Stimulated activated CD8-positive, alpha-beta memory T cell treated with anti-CD3 and anti-CD28 coated beads, Interleukin-7, amount 100 ng/mL, for 1 hour (primary cell): ENCODE results near the gene EIF2B2.
"Not testable (repeated sequence)": the region's sequence is repeated elsewhere in the genome, so short reads cannot be mapped to it uniquely, and the experiment has no call there.

ENCODE experiments used
- DNase-seq, 2 donors: peaks; one replicate each; pipeline ENCODE4 v3.0.0-alpha.2; 2020; ENCODE audit warnings: low read depth in 2 of 2

The EIF2B2 gene

DNA sequence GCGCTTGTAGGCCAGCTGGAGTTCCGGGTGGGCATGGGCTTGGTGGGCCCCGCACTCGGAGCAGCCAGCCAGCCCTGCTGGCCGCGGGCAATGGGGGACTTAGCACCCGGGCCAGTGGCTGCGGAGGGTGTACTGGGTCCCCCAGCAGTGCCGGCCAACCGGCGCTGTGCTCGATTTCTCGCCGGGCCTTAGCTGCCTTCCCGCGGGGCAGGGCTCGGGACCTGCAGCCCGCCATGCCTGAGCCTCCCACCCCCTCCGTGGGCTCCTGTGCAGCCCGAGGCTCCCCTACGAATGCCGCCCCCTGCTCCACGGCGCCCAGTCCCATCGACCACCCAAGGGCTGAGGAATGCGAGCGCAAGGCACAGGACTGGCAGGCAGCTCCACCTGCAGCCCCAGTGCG lies 8.5 kb upstream of the EIF2B2 start:
- DNase-seq = not testable (repeated sequence)

DNA sequence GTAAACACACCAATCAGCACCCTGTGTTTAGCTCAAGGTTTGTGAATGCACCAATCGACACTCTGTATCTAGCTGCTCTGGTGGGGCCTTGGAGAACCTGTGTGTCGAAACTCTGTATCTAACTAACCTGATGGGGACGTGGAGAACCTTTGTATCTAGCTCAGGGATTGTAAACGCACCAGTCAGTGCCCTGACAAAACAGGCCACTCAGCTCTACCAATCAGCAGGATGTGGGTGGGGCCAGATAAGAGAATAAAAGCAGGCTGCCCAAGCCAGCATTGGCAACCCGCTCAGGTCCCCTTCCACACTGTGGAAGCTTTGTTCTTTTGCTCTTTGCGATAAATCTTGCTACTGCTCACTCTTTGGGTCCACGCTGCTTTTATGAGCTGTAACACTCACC lies 6.9 kb upstream of the EIF2B2 start:
- not testable (repeated sequence) for DNase-seq

- no peak for DNase-seq
Observed at GRCh38 chr14:75001261-75001660, 1.5 kb upstream of the EIF2B2 start.

GRCh38 chr14:75001899-75002298 lies 822 bp upstream of the EIF2B2 start:
- no peak for DNase-seq

DNA sequence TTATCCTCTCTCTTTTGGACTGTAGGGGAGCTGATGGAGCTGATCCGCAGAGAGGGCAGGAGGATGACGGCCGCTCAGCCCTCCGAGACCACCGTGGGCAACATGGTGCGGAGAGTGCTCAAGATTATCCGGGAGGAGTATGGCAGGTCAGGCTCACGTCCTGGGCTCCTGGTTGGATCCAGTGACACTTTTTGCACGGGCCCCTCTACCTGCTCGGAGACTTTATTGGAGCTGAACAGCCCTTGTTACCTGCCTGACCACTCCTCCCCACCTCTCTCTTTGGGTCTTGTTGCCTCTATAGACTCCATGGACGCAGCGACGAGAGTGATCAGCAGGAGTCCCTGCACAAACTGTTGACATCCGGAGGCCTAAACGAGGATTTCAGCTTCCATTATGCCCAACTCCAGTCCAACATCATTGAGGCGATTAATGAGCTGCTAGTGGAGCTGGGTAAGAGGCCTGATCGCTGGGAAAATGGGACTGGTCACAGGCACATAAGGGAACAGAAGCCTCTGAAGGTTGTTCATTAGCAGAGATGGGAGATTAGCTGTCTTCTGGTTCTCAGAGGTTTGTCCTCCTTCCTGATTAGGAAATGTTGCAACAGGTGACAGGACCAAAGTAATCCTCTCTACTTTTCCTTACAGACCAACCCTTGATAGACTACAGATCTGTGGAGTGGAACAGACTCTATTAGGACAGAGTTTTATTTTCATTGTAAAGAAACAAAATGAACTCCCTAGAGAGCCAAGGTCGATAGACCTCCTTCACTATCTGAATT lies 718 bp downstream of the EIF2B2 start:
- DNase-seq = no peak

GRCh38 chr14:75005357-75005756 lies 2.6 kb downstream of the EIF2B2 start:
- no peak for DNase-seq

DNA sequence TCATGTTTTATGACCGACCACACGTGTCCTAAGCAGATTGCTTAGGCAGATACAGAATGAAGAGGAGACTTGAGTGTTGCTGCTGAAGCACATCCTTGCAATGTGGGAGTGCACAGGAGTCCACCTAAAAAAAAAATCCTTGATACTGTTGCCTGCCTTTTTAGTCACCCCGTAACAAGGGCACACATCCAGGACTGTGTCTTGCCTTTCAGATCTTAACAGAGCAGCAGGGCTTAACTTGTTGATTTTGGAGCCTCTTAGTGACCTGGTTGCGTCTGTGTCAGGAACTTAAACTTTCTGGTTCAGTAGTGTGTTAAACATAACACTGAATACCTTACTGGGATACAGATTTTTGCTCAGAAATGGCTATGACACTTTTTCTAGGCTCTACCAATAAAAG lies 6.5 kb downstream of the EIF2B2 start:
- DNase-seq = no peak

DNA sequence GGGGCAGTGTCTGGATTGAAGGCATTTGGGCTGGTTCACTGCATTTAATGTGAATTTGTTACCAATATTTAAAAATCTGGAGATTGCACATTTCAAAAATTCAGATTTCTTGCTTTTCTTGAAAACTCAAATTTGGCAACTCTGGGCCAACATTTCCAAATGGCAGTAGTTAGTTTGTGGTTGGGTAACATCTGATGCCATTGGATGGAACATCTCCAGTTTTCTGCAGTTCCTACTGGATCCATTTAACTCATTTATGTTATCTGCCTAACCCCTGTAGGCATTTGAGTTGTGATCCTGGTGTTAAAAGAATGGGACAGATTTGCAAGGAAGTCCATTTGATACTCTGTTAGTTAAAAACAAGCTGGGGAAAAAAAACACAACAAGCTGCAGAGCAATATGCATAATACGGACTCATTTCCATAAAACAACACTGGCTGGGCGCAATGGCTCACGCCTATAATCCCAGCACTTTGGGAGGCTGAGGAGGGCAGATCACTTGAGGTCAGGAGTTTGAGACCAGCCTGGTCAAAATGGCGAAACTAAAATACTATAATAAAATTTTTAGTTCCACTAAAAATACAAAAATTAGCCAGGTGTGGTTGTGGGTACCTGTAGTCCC lies 7.9 kb downstream of the EIF2B2 start:
- no peak for DNase-seq

DNA sequence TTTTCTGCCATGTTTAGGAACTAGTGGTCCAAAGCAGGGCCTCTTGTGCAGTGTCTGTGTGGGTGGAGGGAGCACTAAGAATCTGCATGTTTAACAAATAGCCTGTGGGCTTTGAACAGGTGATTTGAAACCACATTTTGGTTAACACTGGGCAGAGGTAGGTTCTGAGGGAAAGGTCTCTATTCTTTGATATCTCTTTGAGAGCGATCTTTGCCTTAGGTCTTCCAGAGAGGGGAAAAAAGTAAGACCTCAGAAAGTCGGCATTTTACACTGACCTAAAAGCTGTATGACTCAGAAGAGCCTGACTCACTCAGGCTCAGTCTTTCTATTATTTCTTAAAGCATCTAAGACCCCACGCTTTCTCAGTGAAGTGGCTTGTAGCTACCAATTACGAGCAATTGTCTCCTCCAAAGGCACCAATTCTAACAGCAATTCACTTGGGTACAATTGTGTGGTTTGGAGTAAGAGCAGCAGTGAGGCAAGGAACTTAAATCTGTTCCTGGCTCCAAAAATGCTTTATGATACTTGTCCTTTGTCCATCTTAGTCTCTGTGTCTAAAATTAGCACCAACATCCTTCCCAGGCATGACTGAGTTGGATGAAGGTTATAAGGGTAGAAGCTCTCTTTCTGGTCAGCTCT lies 8.8 kb downstream of the EIF2B2 start:
- no peak for DNase-seq

- no peak for DNase-seq
Observed at GRCh38 chr14:75013290-75013689, 10.6 kb downstream of the EIF2B2 start.

- DNase-seq = no peak
Observed at GRCh38 chr14:75015496-75015895, 12.8 kb downstream of the EIF2B2 start.

- no peak for DNase-seq
Observed at GRCh38 chr14:75016815-75017214, 14.1 kb downstream of the EIF2B2 start.

DNA sequence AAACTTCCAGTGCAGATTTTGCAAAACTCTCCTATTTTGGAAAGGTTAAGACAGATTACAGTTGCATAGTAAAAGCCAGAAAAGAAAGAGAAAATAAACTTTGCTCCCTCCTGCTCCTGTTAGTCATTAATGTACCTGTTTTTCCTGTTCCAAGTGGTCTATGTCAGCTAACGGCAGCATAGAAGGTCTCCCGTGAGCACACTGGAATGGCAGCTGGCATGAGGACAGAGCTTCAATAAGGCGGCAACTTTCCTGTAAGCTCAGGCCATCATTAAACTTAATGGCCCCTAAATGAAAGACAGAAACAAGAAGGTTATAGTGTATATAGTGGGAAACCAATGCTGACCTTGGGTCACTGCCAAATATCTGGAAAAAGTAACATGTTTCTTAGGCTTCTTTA lies 16.0 kb downstream of the EIF2B2 start:
- DNase-seq = no peak

GRCh38 chr14:75022655-75023054 lies 19.9 kb downstream of the EIF2B2 start:
- DNase-seq = no peak

- DNase-seq = no peak
Observed at GRCh38 chr14:75023108-75023507, 20.4 kb downstream of the EIF2B2 start.

GRCh38 chr14:75025082-75025481 lies 22.4 kb downstream of the EIF2B2 start:
- no peak for DNase-seq

GRCh38 chr14:75025876-75026275 lies 23.2 kb downstream of the EIF2B2 start:
- DNase-seq = no peak

DNA sequence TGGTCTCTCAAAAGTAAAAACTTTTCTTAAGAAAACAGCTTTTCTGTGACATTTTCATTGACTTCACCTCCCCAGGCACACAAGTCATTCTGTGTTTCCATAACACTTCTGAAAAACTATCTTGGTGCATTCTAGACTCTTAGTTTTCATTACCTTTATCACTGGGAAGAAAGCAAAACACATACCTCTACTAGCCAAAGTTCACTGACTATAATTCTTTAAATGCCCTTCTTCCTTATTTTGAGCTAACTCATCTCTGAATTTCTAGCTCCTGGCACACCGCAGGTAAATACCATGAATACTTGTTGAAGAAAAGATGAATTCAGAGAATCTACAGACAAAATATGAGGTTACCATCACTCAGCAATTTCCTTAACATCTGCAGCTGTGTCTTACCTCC lies 27.4 kb downstream of the EIF2B2 start:
- no peak for DNase-seq

GRCh38 chr14:75032939-75033338 lies 30.2 kb downstream of the EIF2B2 start:
- DNase-seq = no peak

GRCh38 chr14:75040507-75040906 lies 37.8 kb downstream of the EIF2B2 start:
- no peak for DNase-seq

- DNase-seq = no peak
Observed at GRCh38 chr14:75040959-75041358, 38.2 kb downstream of the EIF2B2 start.

DNA sequence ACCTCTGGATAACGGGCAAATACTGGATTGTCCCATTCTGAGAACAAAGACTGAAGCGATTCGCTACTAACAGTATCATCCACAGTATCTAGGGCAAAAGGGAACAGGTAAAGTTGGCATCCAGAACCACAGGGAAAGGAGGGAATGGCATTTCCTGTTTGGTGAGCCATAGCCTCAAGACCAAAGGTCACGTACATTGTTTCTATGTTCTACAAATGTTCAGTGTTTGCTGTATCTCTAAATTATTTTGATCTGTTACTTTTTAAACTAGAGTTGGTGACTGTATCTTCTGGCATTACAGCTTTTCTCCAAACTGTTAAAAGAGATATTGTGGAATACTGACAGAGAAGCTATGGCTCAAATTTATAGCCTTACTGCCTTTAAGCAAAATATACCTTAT lies 38.9 kb downstream of the EIF2B2 start:
- DNase-seq = no peak

DNA sequence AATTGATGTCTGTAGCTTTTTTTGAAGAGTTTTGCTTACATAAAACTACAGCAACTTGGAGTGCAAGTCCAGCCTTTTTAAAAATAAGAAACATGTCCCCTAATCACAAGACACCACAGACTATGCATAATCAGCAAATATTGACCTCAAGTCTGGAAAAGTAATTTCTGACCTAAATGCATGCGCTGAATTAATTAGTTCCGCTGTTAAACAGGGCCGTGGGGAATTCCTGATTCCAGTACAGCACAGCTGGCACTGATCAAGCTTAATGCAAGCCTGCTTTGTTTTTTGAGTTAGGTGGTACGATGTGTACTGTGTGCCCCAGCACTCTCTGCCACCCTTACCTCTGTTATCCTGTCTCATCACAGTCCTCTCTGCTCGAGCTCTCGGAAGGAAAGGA lies 39.3 kb downstream of the EIF2B2 start:
- DNase-seq = no peak
